Measurements from ENCODE around the gene ZCCHC14.

Gene ZCCHC14

DNA sequence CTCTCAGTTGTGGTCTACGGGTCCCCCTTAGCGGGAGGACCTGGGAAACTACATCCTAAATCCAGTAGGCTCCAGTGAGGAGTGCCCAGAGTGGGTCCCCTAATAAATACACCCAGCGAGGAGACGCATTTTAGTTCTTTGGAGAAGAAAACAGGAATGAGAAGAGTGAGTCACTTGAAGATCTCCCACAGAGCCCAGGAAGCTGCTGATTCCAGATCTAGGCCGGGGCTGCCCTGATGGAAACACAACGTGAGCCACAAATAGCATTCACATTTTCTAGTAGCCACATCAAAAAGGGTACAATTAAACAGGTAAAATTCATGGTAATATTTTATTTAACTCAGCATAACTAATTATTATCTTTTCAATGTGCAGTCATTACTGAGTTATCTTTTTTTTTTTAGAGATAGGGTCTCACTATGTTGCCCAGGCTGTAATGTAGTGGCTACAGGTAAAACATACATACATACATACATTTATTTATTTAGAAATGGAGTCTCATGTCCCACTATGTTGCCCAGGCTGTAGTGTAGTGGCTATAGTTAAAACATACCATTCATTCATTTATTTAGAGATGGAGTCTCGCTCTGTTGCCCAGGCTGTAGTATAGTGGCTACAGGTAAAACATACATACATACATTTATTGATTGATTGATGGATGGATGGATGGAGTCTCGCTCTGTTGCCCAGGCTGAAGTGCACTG lies 130.8 kb downstream of the ZCCHC14 start:
- no peak for DNase-seq (ENCODE audit: low spot score)

- no peak for DNase-seq (ENCODE audit: low spot score)
Measured at GRCh38 chr16:87360862-87361610, 131.8 kb downstream of the ZCCHC14 start.

DNA sequence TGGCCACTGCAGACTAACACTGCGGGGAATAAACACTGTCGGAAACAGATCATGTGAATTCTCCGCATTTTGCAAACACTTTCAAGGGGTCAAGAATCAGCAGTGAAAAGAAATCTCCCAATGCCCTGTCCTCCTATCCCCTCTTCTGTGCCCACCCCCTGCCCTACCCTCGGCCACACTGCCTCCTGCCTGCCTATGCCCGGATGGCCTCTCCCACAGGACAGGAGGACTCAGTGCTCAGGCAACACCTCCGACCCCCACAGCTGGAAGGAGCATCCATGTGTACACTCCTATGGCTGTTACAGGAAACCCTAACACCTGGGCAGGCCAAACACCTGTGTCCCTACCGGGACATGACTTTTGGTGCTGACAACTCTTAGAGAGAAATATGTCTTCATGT lies 133.7 kb downstream of the ZCCHC14 start:
- no peak for DNase-seq (ENCODE audit: low spot score)

DNA sequence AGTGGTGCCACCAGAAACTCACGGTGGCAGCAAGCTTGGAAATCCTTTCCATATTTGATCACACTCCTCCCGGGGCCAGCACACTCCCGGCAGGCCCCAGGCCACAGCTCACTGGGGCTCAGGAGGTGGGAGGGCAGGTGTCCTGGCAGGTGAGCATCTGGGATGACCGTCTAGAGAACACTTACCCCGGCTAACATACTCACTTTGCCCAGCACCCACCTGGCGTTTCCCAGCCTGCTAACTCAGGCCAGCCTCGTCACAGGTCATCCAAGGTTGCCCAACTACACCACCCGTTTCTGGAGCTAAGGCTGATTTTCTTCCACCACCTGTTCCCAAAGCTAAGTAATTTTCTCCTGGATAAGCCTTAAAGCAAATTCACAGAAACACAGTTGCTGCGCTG lies 134.1 kb downstream of the ZCCHC14 start:
- DNase-seq (ENCODE audit: low spot score), result no peak

GRCh38 chr16:87358250-87358649 lies 134.6 kb downstream of the ZCCHC14 start:
- no peak for DNase-seq (ENCODE audit: low spot score)

- no peak for DNase-seq (ENCODE audit: low spot score)
Measured at GRCh38 chr16:87356491-87356853, 136.4 kb downstream of the ZCCHC14 start.
